GM20431 (cell line): Measurements from ENCODE around the gene LCN10.

Experiments
- in situ Hi-C: fragments of 300-500 bp; cut with MseI, MboI; formaldehyde crosslinking; loops from one replicate; pipeline ENCODE4 v1.15.0; 2020; ENCODE audit warnings: low sequenced_read_pairs; ENCODE audit not compliant: unreplicated experiment

The LCN10 gene

GRCh38 chr9:136693135-136693489, 49.6 kb downstream of the LCN10 start:
- in situ Hi-C loops: no loop called here

DNA sequence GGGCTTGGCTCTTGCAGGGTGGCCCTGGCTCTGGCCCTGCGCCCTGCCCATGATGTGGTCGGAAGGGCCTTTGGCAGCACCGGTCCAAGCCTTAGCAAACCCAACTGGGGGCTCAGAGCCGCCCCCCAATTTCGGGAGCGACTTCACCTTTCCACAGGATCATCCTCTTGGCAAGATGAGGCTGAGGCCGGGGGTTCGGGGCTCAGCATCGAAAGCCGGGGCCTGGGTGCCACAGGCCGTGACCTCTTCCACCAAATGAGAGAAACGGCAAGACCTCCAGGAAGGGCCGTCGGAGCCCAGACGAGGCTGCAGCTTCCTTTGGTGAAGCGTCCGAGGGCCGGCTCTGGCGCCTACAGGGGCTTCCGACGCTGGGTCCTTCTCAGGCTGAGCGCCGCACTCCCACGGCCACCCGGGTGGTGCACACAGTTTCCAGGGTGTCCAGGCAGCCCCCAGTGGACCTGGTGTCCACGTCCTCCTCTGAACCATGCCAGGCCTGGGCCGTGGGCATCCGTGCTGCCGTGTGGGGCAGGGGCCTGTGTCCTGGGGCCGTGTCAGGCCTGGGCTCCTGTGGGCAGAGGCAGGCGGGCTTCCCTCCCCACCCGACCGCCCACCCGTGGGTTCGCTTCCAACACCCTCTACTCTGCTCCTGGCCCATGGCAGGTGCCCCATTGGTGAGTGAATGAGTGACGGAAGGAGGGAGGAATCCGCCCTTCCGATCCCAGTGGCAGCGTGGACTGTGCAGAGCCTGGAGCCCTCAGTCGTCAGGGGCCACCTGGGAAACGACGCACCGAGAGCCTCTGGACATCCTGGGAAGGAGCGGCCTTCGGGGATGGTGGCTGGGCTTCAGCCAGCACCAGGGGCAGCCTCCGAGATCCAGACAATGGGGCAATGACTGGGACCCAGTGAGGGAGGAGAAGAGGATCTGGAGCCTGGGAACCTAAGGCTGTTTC, 50.3 kb downstream of the LCN10 start:
- in situ Hi-C loops: no loop called here

GRCh38 chr9:136691316-136692184, 51.2 kb downstream of the LCN10 start:
- in situ Hi-C loops: no loop called here

GRCh38 chr9:136690806-136691261, 51.9 kb downstream of the LCN10 start:
- in situ Hi-C loops: no loop called here

- in situ Hi-C loops: no loop called here
Observed at GRCh38 chr9:136690104-136690805, 52.5 kb downstream of the LCN10 start.

DNA sequence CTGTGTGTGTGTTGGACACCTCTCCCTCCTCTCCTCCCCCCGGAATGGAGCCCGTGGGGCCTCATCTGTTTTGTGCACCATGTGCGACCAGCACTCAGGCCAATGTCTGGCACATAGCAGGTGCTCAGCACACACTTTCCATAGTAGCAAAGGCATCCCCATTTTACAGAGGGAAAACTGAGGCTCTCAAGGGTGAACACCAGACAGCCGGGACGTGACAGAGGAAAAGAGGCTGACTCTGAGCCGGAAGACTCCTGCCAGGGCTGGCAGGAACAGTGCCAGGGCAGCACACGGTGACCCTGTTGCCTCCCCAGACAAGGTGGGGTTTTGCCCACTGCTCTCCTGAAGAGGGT, 53.7 kb downstream of the LCN10 start:
- in situ Hi-C loops: no loop called here

GRCh38 chr9:136688274-136689107, 54.2 kb downstream of the LCN10 start:
- in situ Hi-C loops: no loop called here
